Measurements from ENCODE around the gene SEC23IP. TPM values are rescaled to one million over a fixed set of nuclear protein-coding genes. Genes with fewer than 3 reads are reported as not detected.
"Not testable (repeated sequence)": the region's sequence is repeated elsewhere in the genome, so short reads cannot be mapped to it uniquely, and the experiment has no call there.

Gene SEC23IP
- polyA plus RNA-seq, 2 donors: 7.9 to 8.0 TPM

- Histone ChIP-seq H3K27ac (ENCODE audit: low read depth in 2 of 2, low read length in 1 of 2) (no peak overlapping the region), H3K36me3 (ENCODE audit: control insufficient read depth in 2 of 2, insufficient read depth in 2 of 2, low read length in 1 of 2) (peaks cover 0 to 2% of the 10 kb centered on the region in 2 donors), H3K27me3 (ENCODE audit: control insufficient read depth in 1 of 2, insufficient read depth in 2 of 2, low read length in 2 of 2) (no peaks in the 10 kb centered on the region), H3K4me3 (ENCODE audit: low read depth in 1 of 2, low read length in 2 of 2) (no peak overlapping the region), H3K9me3 (ENCODE audit: control insufficient read depth in 2 of 2, insufficient read depth in 1 of 2, low read depth in 1 of 2, low read length in 1 of 2) (no peaks in the 10 kb centered on the region), H3K4me1 (ENCODE audit: control insufficient read depth in 2 of 2, insufficient read depth in 2 of 2, low read length in 1 of 2) (no peaks in the 10 kb centered on the region)
- WGBS, 2 donors: 70 to 72% methylated on average over 7 of the region's 7 CpGs
These were observed 31.5 kb upstream of the SEC23IP start for GRCh38 chr10:119860866-119861607.

GRCh38 chr10:119862524-119862923 lies 30.0 kb upstream of the SEC23IP start:
- Histone ChIP-seq H3K9me3 (ENCODE audit: control insufficient read depth in 2 of 2, insufficient read depth in 1 of 2, low read depth in 1 of 2, low read length in 1 of 2) (no peaks in the 10 kb centered on the region), H3K27ac (ENCODE audit: low read depth in 2 of 2, low read length in 1 of 2) (no peak overlapping the region), H3K4me3 (ENCODE audit: low read depth in 1 of 2, low read length in 2 of 2) (no peak overlapping the region), H3K36me3 (ENCODE audit: control insufficient read depth in 2 of 2, insufficient read depth in 2 of 2, low read length in 1 of 2) (no peaks in the 10 kb centered on the region), H3K4me1 (ENCODE audit: control insufficient read depth in 2 of 2, insufficient read depth in 2 of 2, low read length in 1 of 2) (no peaks in the 10 kb centered on the region), H3K27me3 (ENCODE audit: control insufficient read depth in 1 of 2, insufficient read depth in 2 of 2, low read length in 2 of 2) (no peaks in the 10 kb centered on the region)
- WGBS, 2 donors: 63 to 67% methylated on average over 1 of the region's 1 CpG

GRCh38 chr10:119863951-119864565 lies 28.5 kb upstream of the SEC23IP start:
- 59 to 61% methylated on average over 4 of the region's 4 CpGs for WGBS, 2 donors
- Histone ChIP-seq H3K27me3 (ENCODE audit: control insufficient read depth in 1 of 2, insufficient read depth in 2 of 2, low read length in 2 of 2) (no peaks in the 10 kb centered on the region), H3K9me3 (ENCODE audit: control insufficient read depth in 2 of 2, insufficient read depth in 1 of 2, low read depth in 1 of 2, low read length in 1 of 2) (no peaks in the 10 kb centered on the region), H3K4me1 (ENCODE audit: control insufficient read depth in 2 of 2, insufficient read depth in 2 of 2, low read length in 1 of 2) (no peaks in the 10 kb centered on the region), H3K36me3 (ENCODE audit: control insufficient read depth in 2 of 2, insufficient read depth in 2 of 2, low read length in 1 of 2) (no peaks in the 10 kb centered on the region), H3K4me3 (ENCODE audit: low read depth in 1 of 2, low read length in 2 of 2) (no peak overlapping the region), H3K27ac (ENCODE audit: low read depth in 2 of 2, low read length in 1 of 2) (no peak overlapping the region)

- Histone ChIP-seq H3K4me1 (ENCODE audit: control insufficient read depth in 2 of 2, insufficient read depth in 2 of 2, low read length in 1 of 2) (no peaks in the 10 kb centered on the region), H3K9me3 (ENCODE audit: control insufficient read depth in 2 of 2, insufficient read depth in 1 of 2, low read depth in 1 of 2, low read length in 1 of 2) (no peaks in the 10 kb centered on the region), H3K36me3 (ENCODE audit: control insufficient read depth in 2 of 2, insufficient read depth in 2 of 2, low read length in 1 of 2) (no peaks in the 10 kb centered on the region), H3K27ac (ENCODE audit: low read depth in 2 of 2, low read length in 1 of 2) (no peak overlapping the region), H3K27me3 (ENCODE audit: control insufficient read depth in 1 of 2, insufficient read depth in 2 of 2, low read length in 2 of 2) (no peaks in the 10 kb centered on the region), H3K4me3 (ENCODE audit: low read depth in 1 of 2, low read length in 2 of 2) (no peak overlapping the region)
- WGBS, 2 donors: 83 to 89% methylated on average over 6 of the region's 6 CpGs
These were observed 26.8 kb upstream of the SEC23IP start for GRCh38 chr10:119865699-119866240.

- Histone ChIP-seq H3K27me3 (ENCODE audit: control insufficient read depth in 1 of 2, insufficient read depth in 2 of 2, low read length in 2 of 2) (no peaks in the 10 kb centered on the region), H3K9me3 (ENCODE audit: control insufficient read depth in 2 of 2, insufficient read depth in 1 of 2, low read depth in 1 of 2, low read length in 1 of 2) (no peaks in the 10 kb centered on the region), H3K27ac (ENCODE audit: low read depth in 2 of 2, low read length in 1 of 2) (no peak overlapping the region), H3K36me3 (ENCODE audit: control insufficient read depth in 2 of 2, insufficient read depth in 2 of 2, low read length in 1 of 2) (no peaks in the 10 kb centered on the region), H3K4me1 (ENCODE audit: control insufficient read depth in 2 of 2, insufficient read depth in 2 of 2, low read length in 1 of 2) (no peaks in the 10 kb centered on the region), H3K4me3 (ENCODE audit: low read depth in 1 of 2, low read length in 2 of 2) (no peak overlapping the region)
- 81 to 85% methylated on average over 7 of the region's 7 CpGs for WGBS, 2 donors
These were observed 25.2 kb upstream of the SEC23IP start for GRCh38 chr10:119867317-119867716.

- not testable (repeated sequence) for H3K27ac ChIP-seq (ENCODE audit: low read depth in 2 of 2, low read length in 1 of 2); H3K9me3 ChIP-seq (ENCODE audit: control insufficient read depth in 2 of 2, insufficient read depth in 1 of 2, low read depth in 1 of 2, low read length in 1 of 2); H3K27me3 ChIP-seq (ENCODE audit: control insufficient read depth in 1 of 2, insufficient read depth in 2 of 2, low read length in 2 of 2); H3K4me3 ChIP-seq (ENCODE audit: low read depth in 1 of 2, low read length in 2 of 2); H3K36me3 ChIP-seq (ENCODE audit: control insufficient read depth in 2 of 2, insufficient read depth in 2 of 2, low read length in 1 of 2); H3K4me1 ChIP-seq (ENCODE audit: control insufficient read depth in 2 of 2, insufficient read depth in 2 of 2, low read length in 1 of 2)
- 76 to 79% methylated on average over 4 of the region's 4 CpGs for WGBS, 2 donors
These were observed 23.1 kb upstream of the SEC23IP start for GRCh38 chr10:119869398-119869797.

GRCh38 chr10:119871881-119872609 lies 20.5 kb upstream of the SEC23IP start:
- Histone ChIP-seq H3K36me3 (ENCODE audit: control insufficient read depth in 2 of 2, insufficient read depth in 2 of 2, low read length in 1 of 2) (no peaks in the 10 kb centered on the region), H3K9me3 (ENCODE audit: control insufficient read depth in 2 of 2, insufficient read depth in 1 of 2, low read depth in 1 of 2, low read length in 1 of 2) (no peaks in the 10 kb centered on the region), H3K4me3 (ENCODE audit: low read depth in 1 of 2, low read length in 2 of 2) (peak overlapping the region; percentile 76 to 84), H3K4me1 (ENCODE audit: control insufficient read depth in 2 of 2, insufficient read depth in 2 of 2, low read length in 1 of 2) (no peaks in the 10 kb centered on the region), H3K27ac (ENCODE audit: low read depth in 2 of 2, low read length in 1 of 2) (peak overlapping the region; percentile 91 to 95), H3K27me3 (ENCODE audit: control insufficient read depth in 1 of 2, insufficient read depth in 2 of 2, low read length in 2 of 2) (no peaks in the 10 kb centered on the region)
- 0 to 1% methylated on average over 31 to 56 of the region's 56 CpGs for WGBS, 2 donors

GRCh38 chr10:119872610-119872859 lies 20.0 kb upstream of the SEC23IP start, which contains the start of gene MCMBP:
TSS of gene MCMBP (minus strand) at chr10:119872843. CDS start at chr10:119872584, 259 bp downstream.
- no peaks in the 10 kb centered on the region for H3K27me3 ChIP-seq (ENCODE audit: control insufficient read depth in 1 of 2, insufficient read depth in 2 of 2, low read length in 2 of 2)
- H3K4me1 ChIP-seq (ENCODE audit: control insufficient read depth in 2 of 2, insufficient read depth in 2 of 2, low read length in 1 of 2): no peaks in the 10 kb centered on the region
- H3K36me3 ChIP-seq (ENCODE audit: control insufficient read depth in 2 of 2, insufficient read depth in 2 of 2, low read length in 1 of 2): no peaks in the 10 kb centered on the region
- 1% methylated on average over 33 to 42 of the region's 42 CpGs for WGBS, 2 donors
- no peaks in the 10 kb centered on the region for H3K9me3 ChIP-seq (ENCODE audit: control insufficient read depth in 2 of 2, insufficient read depth in 1 of 2, low read depth in 1 of 2, low read length in 1 of 2)
- H3K27ac ChIP-seq (ENCODE audit: low read depth in 2 of 2, low read length in 1 of 2): peak within 1 kb of the TSS; percentile 91 to 95
- peak within 1 kb of the TSS; percentile 76 to 84 for H3K4me3 ChIP-seq (ENCODE audit: low read depth in 1 of 2, low read length in 2 of 2)

GRCh38 chr10:119872860-119873681 lies 19.5 kb upstream of the SEC23IP start:
- Histone ChIP-seq H3K4me1 (ENCODE audit: control insufficient read depth in 2 of 2, insufficient read depth in 2 of 2, low read length in 1 of 2) (no peaks in the 10 kb centered on the region), H3K4me3 (ENCODE audit: low read depth in 1 of 2, low read length in 2 of 2) (peak overlapping the region; percentile 76 to 84), H3K27ac (ENCODE audit: low read depth in 2 of 2, low read length in 1 of 2) (peak overlapping the region; percentile 91 to 95), H3K27me3 (ENCODE audit: control insufficient read depth in 1 of 2, insufficient read depth in 2 of 2, low read length in 2 of 2) (no peaks in the 10 kb centered on the region), H3K9me3 (ENCODE audit: control insufficient read depth in 2 of 2, insufficient read depth in 1 of 2, low read depth in 1 of 2, low read length in 1 of 2) (no peaks in the 10 kb centered on the region), H3K36me3 (ENCODE audit: control insufficient read depth in 2 of 2, insufficient read depth in 2 of 2, low read length in 1 of 2) (no peaks in the 10 kb centered on the region)
- WGBS, 2 donors: 0 to 1% methylated on average over 47 to 75 of the region's 75 CpGs
